H9 (cell line): ENCODE measurements around the gene TRIP11. TPM values are rescaled to one million over a fixed set of nuclear protein-coding genes. Genes with fewer than 3 reads are reported as not detected.

Source experiments
- DNase-seq: peaks from one replicate; pipeline ENCODE4 v3.0.0-alpha.2; 2017
- H2AFZ ChIP-seq: one replicate; pipeline ENCODE4 v1.6.1; 2013; ENCODE audit warnings: mild to moderate bottlenecking, low read length, control low read depth, moderate library complexity
- H2AK5ac ChIP-seq: 2 replicates; pipeline ENCODE4 v1.6.1; 2013; ENCODE audit warnings: low read length, control low read depth, mixed read lengths; ENCODE audit not compliant: insufficient read length
- H2BK120ac ChIP-seq: one replicate; pipeline ENCODE4 v1.6.1; 2013; ENCODE audit warnings: low read depth, mild to moderate bottlenecking, low read length, control low read depth, inconsistent platforms; ENCODE audit not compliant: poor library complexity, severe bottlenecking
- H2BK12ac ChIP-seq: 2 replicates; pipeline ENCODE4 v1.6.1; 2013; ENCODE audit warnings: low read length, control low read depth, mixed read lengths, low read depth; ENCODE audit not compliant: insufficient read length
- H2BK15ac ChIP-seq: 2 replicates; pipeline ENCODE4 v1.6.1; 2013; ENCODE audit warnings: low read depth, low read length, control low read depth
- H2BK20ac ChIP-seq: one replicate; pipeline ENCODE4 v1.6.1; 2013; ENCODE audit warnings: low read depth, mild to moderate bottlenecking, low read length, control low read depth, inconsistent platforms; ENCODE audit not compliant: poor library complexity, severe bottlenecking
- H2BK5ac ChIP-seq: 2 replicates; pipeline ENCODE4 v1.6.1; 2013; ENCODE audit warnings: low read length, control low read depth, mixed read lengths; ENCODE audit not compliant: insufficient read length
- H3K14ac ChIP-seq: 2 replicates; pipeline ENCODE4 v1.6.1; 2013; ENCODE audit warnings: low read length, control low read depth; ENCODE audit not compliant: insufficient read depth
- H3K18ac ChIP-seq: 2 replicates; pipeline ENCODE4 v1.6.1; 2013; ENCODE audit warnings: low read depth, mild to moderate bottlenecking, mixed read lengths, low read length, control low read depth; ENCODE audit not compliant: insufficient read length
- H3K23ac ChIP-seq: 2 replicates; pipeline ENCODE4 v1.6.1; 2013; ENCODE audit warnings: low read length, control low read depth, mixed read lengths, low read depth; ENCODE audit not compliant: insufficient read length
- H3K23me2 ChIP-seq: 2 replicates; pipeline ENCODE4 v1.6.1; 2013; ENCODE audit warnings: low read depth, mild to moderate bottlenecking, mixed read lengths, low read length, control low read depth; ENCODE audit not compliant: insufficient read length, poor library complexity, severe bottlenecking
- H3K27ac ChIP-seq: 2 replicates; pipeline ENCODE4 v1.5.1; 2013; ENCODE audit warnings: low read length, control low read depth, mixed read lengths, low read depth; ENCODE audit not compliant: insufficient read length
- H3K27me3 ChIP-seq: 2 replicates; pipeline ENCODE4 v1.6.1; 2013; ENCODE audit warnings: low read length, control low read depth, inconsistent platforms; ENCODE audit not compliant: insufficient read depth
- H3K4ac ChIP-seq: 2 replicates; pipeline ENCODE4 v1.6.1; 2013; ENCODE audit warnings: low read depth, mild to moderate bottlenecking, control low read depth, inconsistent platforms, low read length, moderate library complexity
- H3K4me1 ChIP-seq: 2 replicates; pipeline ENCODE4 v1.6.1; 2013; ENCODE audit warnings: low read length, control low read depth, inconsistent platforms; ENCODE audit not compliant: insufficient read depth
- H3K4me2 ChIP-seq: 2 replicates; pipeline ENCODE4 v1.6.1; 2013; ENCODE audit warnings: low read length, control low read depth, mixed read lengths; ENCODE audit not compliant: insufficient read length, insufficient read depth
- H3K56ac ChIP-seq: 2 replicates; pipeline ENCODE4 v1.6.1; 2013; ENCODE audit warnings: low read depth, mild to moderate bottlenecking, mixed read lengths, low read length, control low read depth; ENCODE audit not compliant: insufficient read length
- H3K79me1 ChIP-seq: 2 replicates; pipeline ENCODE4 v1.6.1; 2013; ENCODE audit warnings: low read depth, mild to moderate bottlenecking, moderate library complexity, low read length, control low read depth, inconsistent platforms; ENCODE audit not compliant: insufficient read depth, poor library complexity, severe bottlenecking
- H3K79me2 ChIP-seq: 2 replicates; pipeline ENCODE4 v1.6.1; 2013; ENCODE audit warnings: low read length, control low read depth, inconsistent platforms; ENCODE audit not compliant: insufficient read depth
- H3K9ac ChIP-seq: 2 replicates; pipeline ENCODE4 v1.6.1; 2013; ENCODE audit warnings: low read length, control low read depth, mixed read lengths; ENCODE audit not compliant: insufficient read length; ENCODE audit errors: extremely low read depth
- H3K9me3 ChIP-seq: one replicate; pipeline ENCODE4 v1.6.1; 2013; ENCODE audit warnings: low read depth, low read length, inconsistent platforms; ENCODE audit not compliant: control insufficient read depth
- H3T11ph ChIP-seq: one replicate; pipeline ENCODE4 v1.6.1; 2013; ENCODE audit warnings: mild to moderate bottlenecking, low read length, control low read depth, inconsistent platforms
- H4K20me1 ChIP-seq: one replicate; pipeline ENCODE4 v1.6.1; 2013; ENCODE audit not compliant: control insufficient read depth, insufficient read length, insufficient read depth
- H4K5ac ChIP-seq: 2 replicates; pipeline ENCODE4 v1.6.1; 2013; ENCODE audit warnings: low read depth, mild to moderate bottlenecking, mixed read lengths, low read length, control low read depth; ENCODE audit not compliant: insufficient read length
- H4K8ac ChIP-seq: replicated peaks from 2 replicates; pipeline ENCODE4 v1.6.1; 2013; ENCODE audit warnings: low read length, control low read depth, mixed read lengths, low read depth; ENCODE audit not compliant: insufficient read length
- H4K91ac ChIP-seq: 2 replicates; pipeline ENCODE4 v1.6.1; 2013; ENCODE audit warnings: low read depth, mild to moderate bottlenecking, moderate library complexity, mixed read lengths, low read length, control low read depth; ENCODE audit not compliant: insufficient read length
- H3K27ac Mint-ChIP-seq, 3 experiments: 2 replicates in 2 of 3; 3 replicates in 1 of 3; pipeline ENCODE4 v1.8.0; 2020 to 2021; ENCODE audit warnings: mixed read lengths in 3 of 3, mild to moderate bottlenecking in 1 of 3, moderate library complexity in 1 of 3
- H3K27me3 Mint-ChIP-seq: 2 replicates; pipeline ENCODE4 v1.8.0; 2021; ENCODE audit warnings: low read depth, mild to moderate bottlenecking, moderate library complexity, mixed read lengths
- H3K36me3 Mint-ChIP-seq, 3 experiments: 2 replicates in 2 of 3; 3 replicates in 1 of 3; pipeline ENCODE4 v1.8.0; 2020 to 2021; ENCODE audit warnings: low read depth in 3 of 3, mixed read lengths in 3 of 3; ENCODE audit not compliant: insufficient read depth in 1 of 3
- H3K4me1 Mint-ChIP-seq, 2 experiments: 2 replicates each; pipeline ENCODE4 v1.8.0; 2020; ENCODE audit warnings: mixed read lengths in 2 of 2
- H3K4me3 Mint-ChIP-seq, 2 experiments: 2 replicates in 1 of 2; 3 replicates in 1 of 2; pipeline ENCODE4 v1.8.0; 2020 to 2021; ENCODE audit warnings: mild to moderate bottlenecking in 2 of 2, mixed read lengths in 2 of 2, moderate library complexity in 1 of 2
- H3K9me3 Mint-ChIP-seq, 2 experiments: 2 replicates in 1 of 2; 3 replicates in 1 of 2; pipeline ENCODE4 v1.8.0; 2020; ENCODE audit warnings: mild to moderate bottlenecking in 2 of 2, mixed read lengths in 2 of 2, moderate library complexity in 1 of 2
- WGBS: extraction: QIAGEN DNeasy Blood & Tissue Kit; methylation state at CpG from one replicate; pipeline ENCODE4 v1.1.7; 2013; ENCODE audit warnings: missing lambda C conversion rate, low lambda C conversion rate, mixed read lengths; ENCODE audit not compliant: insufficient read length; ENCODE audit errors: extremely low coverage; 5-methylcytosine and 5-hydroxymethylcytosine counted together
- total RNA-seq: library from RNA; stranded (reverse); gene quantifications from 2 replicates; pipeline ENCODE4 v1.2.1, GENCODE V29; 2021
- TF ChIP-seq, protein P1 (sequence below): fragments of 200-600 bp; sonication (generic); conservative IDR thresholded peaks from 3 replicates; pipeline ENCODE4 v1.8.0; 2021; ENCODE audit warnings: antibody characterized with exemption, mild to moderate bottlenecking

TRIP11 gene
- total RNA-seq, 1 experiment from 2014 or later, result 33.5 TPM

GRCh38 chr14:92010644-92011043 lies 29.2 kb downstream of the TRIP11 start:
- H3K9me3 Mint-ChIP-seq, result no peaks in the 10 kb centered on the region
- no peaks in the 10 kb centered on the region for H3K4me1 Mint-ChIP-seq
- no peaks in the 10 kb centered on the region for H3K27me3 ChIP-seq
- no peak overlapping the region for H3K4me3 Mint-ChIP-seq
- no peak overlapping the region for H3K27ac ChIP-seq
- no peak overlapping the region for H2BK5ac ChIP-seq
- H3K79me2 ChIP-seq, result no peaks in the 10 kb centered on the region
- no peaks in the 10 kb centered on the region for H3K4me1 ChIP-seq
- no peak overlapping the region for H2BK15ac ChIP-seq
- no peak overlapping the region for H3K14ac ChIP-seq
- no peak overlapping the region for H3K4me2 ChIP-seq
- no peaks in the 10 kb centered on the region for H3K79me1 ChIP-seq
- no peak overlapping the region for H3K23ac ChIP-seq
- no peak overlapping the region for H2AFZ ChIP-seq
- peaks cover 7 to 45% (median 32%) of the 10 kb centered on the region in 3 experiments; a peak in 6 of 7 replicates for H3K36me3 Mint-ChIP-seq
- DNase-seq, result no peak
- WGBS, result no CpG with 5 or more reads among the region's 3 CpGs
- no peak overlapping the region for H2BK12ac ChIP-seq
- no peaks in the 10 kb centered on the region for H3K9me3 ChIP-seq
- no peak overlapping the region for H3K18ac ChIP-seq
- H3K56ac ChIP-seq, result no peak overlapping the region
- no peak overlapping the region for H2AK5ac ChIP-seq
- TF ChIP-seq, protein P1, sequence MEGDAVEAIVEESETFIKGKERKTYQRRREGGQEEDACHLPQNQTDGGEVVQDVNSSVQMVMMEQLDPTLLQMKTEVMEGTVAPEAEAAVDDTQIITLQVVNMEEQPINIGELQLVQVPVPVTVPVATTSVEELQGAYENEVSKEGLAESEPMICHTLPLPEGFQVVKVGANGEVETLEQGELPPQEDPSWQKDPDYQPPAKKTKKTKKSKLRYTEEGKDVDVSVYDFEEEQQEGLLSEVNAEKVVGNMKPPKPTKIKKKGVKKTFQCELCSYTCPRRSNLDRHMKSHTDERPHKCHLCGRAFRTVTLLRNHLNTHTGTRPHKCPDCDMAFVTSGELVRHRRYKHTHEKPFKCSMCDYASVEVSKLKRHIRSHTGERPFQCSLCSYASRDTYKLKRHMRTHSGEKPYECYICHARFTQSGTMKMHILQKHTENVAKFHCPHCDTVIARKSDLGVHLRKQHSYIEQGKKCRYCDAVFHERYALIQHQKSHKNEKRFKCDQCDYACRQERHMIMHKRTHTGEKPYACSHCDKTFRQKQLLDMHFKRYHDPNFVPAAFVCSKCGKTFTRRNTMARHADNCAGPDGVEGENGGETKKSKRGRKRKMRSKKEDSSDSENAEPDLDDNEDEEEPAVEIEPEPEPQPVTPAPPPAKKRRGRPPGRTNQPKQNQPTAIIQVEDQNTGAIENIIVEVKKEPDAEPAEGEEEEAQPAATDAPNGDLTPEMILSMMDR, result no peak
- no peaks in the 10 kb centered on the region for H3K23me2 ChIP-seq
- no peak overlapping the region for H4K5ac ChIP-seq
- no peak overlapping the region for H2BK20ac ChIP-seq
- no peak overlapping the region for H3K9ac ChIP-seq
- H3K27ac Mint-ChIP-seq, result no peak overlapping the region
- no peak overlapping the region for H4K8ac ChIP-seq
- H2BK120ac ChIP-seq, result no peak overlapping the region
- H4K20me1 ChIP-seq, result no peaks in the 10 kb centered on the region
- H3T11ph ChIP-seq, result no peak overlapping the region
- H3K4ac ChIP-seq, result no peak overlapping the region
- no peaks in the 10 kb centered on the region for H3K27me3 Mint-ChIP-seq
- no peak overlapping the region for H4K91ac ChIP-seq
